Activated gamma-delta T cell treated with anti-CD3 and anti-CD28 coated beads, Interleukin-2, amount 50 U/mL, for 16 hours (primary cell): ENCODE data around the gene THSD4.
"Not testable (repeated sequence)": the region's sequence is repeated elsewhere in the genome, so short reads cannot be mapped to it uniquely, and the experiment has no call there.

Experiments
- DNase-seq: peaks from one replicate; pipeline ENCODE4 v3.0.0-alpha.2; 2020; ENCODE audit warnings: low read depth

Gene THSD4

DNA sequence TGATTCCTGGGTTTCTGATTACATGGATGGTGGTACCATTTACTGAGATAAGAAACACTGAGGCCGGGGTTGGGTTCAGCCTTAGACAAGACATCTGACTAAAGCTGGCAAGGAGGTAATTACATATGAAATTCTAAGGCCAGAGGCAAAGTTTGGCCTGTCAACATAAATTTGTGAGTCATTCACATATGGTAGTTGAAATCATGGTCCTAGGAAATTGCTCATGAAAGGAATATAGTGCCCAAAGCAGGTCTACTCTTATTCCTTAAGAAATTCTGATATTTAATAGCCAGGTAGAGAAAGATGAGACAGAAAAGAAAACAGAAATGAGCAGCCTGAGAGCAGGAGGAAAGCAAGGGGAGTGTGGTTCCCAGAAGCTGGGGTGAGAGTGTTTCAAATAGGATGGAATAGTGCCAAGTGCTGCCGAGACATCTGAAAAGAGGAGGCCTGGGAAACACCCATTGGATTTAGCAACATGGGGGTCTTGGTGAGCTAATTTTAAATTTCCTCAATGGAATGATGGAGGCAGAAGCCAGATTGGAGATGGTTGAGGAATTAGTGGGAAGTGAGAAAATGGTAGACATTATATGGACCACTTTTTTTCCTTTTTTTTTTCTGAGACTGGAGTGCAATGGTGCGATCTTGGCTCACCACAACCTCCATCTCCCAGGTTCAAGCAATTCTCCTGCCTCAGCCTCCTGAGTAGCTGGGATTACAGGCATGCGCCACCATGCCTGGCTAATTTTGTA lies 610.1 kb downstream of the THSD4 start:
- DNase-seq, result not testable (repeated sequence)

DNA sequence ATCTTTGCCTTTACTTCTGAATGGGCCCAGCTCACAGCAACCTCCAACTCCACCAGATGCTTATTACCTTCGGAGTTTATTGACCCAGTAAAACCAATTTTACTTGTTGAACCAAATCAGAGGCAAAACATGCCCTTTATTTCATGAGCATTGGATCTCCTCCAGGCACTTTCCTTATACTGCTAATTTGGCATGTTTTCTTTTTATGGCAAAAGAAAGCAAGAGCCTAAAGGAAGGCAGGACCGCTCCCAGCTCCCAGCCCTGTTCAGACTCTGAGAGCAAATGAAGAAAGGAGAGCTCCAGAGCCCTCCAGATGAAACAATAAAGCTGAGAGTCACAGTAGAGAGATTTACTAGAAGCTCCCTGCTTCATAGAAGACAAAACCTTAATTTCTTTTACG lies 613.6 kb downstream of the THSD4 start:
- DNase-seq, result no peak

DNA sequence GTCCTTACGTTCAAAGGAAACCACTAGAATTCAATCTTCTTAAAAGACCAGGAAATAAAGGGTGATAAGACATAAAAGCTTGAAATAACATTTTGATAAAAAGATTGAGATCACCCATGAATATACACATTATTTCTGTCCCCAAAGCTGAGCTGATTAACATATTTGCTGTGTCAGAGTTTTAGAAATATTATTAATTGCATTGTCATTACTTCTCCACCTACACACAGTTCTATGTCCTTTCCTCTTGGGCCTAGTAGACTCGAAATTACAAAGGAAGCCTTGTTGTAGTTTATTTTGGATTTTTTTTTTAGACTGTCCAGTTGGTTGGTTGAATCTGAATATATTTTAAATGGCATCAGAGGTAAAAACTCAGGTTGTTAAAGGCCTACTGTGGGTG lies 614.0 kb downstream of the THSD4 start:
- DNase-seq, result no peak

DNA sequence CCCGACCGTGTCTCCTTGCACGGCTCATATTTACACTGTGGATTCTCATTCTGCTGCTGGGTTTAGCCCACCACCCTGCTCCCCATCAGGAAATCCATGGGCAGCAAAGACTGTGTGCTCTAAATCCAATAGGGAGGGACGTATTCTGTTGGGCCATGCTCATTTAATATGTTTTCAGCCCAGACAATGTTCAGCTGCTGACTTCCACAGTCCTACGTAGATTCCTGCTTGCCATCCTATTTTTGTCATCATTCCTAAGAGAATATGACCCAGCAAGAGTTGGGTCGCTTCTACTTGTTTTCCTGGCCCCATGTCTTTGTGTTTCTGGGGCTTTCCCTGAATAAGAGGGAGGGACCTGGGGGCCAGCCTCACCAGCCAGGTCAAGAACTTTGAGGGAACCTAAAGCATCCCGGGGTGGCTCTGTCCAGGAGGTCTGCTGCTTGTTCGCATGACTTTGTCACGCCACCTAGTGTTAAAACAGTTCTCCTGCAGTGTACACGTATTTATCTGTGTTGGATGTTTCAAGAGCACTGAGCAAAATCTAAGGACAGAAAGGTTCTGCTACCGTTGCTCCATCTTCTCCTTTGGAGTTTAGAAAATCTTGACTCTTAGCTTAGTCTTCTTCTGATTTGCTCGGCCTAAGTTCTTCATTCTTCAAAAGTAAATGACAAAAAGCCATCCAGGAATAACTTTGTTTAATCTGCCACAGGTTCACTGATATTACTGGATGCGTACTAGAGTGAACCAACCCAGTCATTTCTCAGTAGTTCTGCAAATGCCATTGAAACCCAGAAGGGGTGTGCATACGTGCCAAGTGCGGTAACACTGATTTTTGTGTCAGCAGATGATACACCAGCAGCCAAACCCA lies 615.2 kb downstream of the THSD4 start:
- DNase-seq, result no peak

DNA sequence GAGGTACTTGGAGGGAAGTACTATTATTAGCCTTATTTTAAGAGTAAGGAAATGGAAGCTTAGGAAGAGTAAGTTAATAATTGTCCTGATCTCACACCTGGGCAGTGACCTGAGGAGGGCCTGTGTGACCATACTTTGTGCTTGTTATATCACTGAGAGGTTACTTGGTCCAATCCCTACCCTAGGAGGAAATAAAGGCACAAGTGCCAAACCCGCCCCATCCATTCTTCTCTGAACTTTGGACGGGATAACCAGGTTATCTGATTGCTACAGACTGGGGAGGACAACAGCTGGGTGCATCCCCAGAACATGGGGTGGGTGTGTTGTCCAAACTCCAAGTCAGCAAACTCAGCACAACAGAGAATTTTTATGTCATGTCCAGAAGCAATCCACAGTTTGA lies 617.4 kb downstream of the THSD4 start:
- no peak for DNase-seq

DNA sequence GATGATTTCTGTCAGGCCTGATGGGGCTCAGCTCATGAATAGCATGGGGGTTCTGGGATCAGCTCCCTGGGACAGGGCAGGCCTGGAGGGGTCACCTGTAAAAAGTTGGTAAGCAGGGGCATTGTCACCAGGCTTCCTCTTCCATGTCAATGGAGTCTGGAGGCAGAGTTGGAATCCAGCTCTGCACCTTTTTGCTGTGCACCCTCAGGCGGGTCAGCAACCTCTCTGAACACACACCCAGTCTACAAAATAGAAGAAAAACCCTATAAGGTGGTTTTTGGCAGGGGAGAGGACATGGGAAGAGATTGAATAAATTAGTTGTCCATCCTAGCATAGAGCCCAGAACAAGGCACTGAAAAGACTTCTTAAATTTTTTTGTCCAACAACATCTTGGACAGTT lies 617.9 kb downstream of the THSD4 start:
- no peak for DNase-seq

DNA sequence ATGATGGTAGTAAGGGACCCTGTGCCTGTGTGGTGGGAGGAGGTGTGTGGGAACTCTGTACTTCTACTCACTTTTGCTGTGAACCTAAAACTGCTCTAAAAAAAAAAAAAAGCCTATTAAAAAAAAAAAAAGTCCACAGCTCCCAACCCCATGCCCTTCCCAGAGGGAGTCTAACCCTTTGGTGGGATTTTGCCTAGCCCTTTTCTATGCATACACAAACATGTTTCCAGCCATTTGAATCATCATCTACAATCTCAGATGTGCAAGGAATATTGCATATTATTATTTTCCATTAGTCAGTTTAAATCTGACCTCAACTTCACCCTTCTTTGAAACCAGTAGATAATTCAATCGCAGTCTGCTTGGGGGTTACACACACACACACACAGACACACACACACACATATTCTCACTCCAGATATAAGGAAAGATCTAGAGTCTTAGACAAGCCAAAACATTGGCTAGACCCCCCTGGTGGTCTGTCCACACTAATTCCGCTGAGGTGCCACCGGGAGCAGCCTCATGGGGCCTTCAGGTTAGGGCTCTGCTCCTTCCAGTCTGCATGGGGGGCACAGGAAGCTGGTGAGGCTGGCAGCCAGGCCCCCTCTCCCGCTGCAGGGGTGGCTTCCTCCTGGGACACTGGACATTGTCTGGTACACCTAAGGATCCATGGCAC lies 619.6 kb downstream of the THSD4 start:
- DNase-seq, result no peak

DNA sequence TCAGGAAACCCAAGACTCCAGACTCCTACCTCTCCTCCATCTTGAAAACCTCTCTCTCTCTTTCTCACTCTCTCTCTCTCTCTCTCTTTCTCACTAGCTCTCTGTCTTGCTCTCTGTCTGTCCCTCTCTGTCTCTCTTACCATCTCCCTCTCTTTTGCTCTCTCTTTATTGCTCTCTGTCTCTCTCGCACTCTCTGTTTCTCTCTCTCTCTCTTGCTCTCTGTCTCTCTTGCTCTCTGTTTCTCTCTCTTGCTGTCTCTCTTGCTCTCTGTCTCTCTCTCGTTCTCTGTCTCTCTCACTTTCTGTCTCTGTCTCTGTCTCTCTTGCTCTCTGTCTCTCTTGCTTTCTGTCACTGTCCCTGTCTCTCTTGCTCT lies 620.1 kb downstream of the THSD4 start:
- no peak for DNase-seq

DNA sequence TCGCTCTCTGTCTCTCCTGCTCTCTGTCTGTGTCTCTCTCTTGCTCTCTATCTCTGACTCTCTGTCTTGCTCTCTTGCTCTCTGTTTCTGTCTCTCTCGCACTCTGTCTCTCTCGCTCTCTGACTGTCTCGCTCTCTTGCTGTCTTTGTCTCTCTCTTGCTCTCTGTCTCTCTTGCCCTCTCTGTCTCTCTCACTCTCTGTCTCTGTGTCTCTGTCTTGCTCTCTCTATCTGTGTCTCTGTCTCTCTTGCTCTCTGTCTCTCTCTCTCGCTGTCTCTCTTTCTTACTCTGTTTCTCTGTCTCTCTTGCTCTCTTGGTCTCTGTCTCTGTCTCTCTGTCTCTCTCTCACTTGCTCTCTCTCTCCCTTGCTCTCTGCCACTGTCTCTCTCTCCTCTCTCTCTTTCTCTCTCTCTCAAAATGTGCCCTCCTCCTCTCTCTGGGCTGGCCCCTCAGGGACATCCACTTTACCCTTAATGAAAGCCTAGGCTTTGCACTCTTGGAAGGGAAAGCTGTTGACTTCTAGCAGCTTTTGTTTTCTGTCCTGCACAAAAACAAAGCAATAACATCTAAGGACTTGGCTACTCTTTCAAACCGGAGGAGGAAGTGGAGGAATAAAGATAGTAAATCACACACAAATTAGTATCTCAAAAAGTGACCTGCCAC lies 621.1 kb downstream of the THSD4 start:
- DNase-seq, result no peak

DNA sequence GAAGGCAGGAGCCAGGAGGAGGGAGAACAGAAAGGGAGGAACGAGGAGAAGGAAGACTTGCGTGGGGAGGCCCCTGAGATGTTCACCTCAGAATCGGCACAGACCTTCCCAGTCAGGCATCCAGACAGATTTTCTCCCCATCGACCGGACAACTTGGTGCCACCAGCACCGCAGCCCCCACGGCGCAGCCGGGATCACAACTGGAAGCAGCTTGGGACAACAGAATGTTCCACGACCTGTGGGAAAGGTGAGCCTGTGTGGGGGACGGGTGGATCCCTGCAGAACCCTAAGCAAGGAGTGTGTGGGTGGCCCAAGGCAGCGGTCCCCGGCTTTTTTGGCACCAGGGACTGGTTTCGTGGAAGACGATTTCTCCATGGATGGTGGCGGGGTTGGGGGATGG lies 622.5 kb downstream of the THSD4 start:
- DNase-seq, result no peak

DNA sequence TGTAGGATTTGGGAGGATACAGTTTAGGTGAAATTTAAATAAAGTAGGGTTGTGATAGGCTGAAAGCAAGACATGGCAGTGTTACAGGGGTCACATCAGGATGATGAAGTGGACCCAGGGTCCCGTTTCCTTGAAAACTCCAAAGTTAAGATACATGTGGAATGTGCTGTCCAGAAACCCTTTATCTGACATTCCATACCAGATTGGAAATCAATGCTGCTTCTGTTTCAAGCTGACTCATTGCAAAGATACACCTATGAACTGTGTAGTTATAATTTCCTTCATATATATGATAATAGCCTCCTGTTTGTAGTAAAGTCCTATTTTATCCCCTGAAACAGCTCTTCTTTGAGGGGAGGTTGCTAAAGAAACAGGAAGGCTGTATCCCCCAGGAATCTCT lies 624.1 kb downstream of the THSD4 start:
- no peak for DNase-seq

DNA sequence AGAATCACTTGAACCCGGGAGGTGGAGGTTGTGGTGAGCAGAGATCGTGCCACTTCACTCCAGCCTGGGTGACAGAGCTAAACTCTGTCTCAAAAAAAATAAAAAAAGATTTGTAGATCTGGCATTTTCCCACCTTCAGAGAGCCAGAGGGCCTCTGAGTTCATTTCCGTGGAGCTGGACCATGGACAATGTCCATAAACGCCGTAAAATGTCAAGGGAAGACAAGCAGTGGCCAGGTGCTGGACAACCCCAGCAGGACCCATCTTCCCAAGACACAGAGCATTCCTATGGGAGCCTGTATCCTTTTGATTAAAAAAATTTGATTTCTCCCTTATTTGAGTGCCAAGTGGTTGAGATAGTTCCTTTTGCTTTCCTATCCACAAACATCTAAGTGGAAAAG lies 627.7 kb downstream of the THSD4 start:
- no peak for DNase-seq

DNA sequence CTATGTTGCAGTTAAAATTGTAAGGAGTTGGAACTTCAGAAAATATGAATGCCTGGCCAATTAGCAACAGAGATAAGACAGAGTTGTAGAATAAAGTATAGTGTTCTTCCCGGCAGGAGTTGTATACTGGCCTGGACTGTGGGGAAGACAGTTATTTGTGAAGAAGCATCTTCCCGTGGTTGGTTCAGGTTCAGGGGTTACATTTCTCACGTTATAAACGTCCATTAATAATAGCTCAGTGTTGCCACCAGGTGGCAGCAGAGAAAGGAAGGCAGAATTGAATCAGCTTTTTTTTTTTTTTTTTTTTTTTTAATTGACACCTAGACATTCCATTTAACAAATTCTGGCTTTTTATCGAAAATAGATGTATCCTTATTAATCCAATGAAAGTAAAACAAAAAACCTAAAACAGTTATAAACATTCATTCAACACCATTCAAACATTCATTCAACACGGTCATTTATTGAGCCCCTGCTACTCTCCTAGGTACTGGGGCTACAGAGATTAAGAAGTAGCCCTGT lies 628.7 kb downstream of the THSD4 start:
- DNase-seq, result peak; percentile 35

DNA sequence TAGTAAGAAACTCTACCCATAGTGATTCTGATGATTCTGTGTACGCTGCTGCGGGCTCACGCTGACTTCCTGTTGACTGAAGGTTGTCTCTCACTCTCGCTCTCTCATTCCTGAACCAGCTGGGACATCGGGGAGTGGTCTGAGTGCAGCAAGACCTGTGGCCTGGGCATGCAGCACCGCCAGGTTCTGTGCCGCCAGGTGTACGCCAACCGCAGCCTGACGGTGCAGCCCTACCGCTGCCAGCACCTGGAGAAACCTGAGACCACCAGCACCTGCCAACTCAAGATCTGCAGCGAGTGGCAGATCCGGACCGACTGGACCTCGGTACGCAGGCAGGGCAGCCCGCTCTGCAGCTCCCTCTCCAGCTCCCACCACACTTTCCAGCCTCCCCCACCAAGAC lies 631.4 kb downstream of the THSD4 start:
- no peak for DNase-seq

DNA sequence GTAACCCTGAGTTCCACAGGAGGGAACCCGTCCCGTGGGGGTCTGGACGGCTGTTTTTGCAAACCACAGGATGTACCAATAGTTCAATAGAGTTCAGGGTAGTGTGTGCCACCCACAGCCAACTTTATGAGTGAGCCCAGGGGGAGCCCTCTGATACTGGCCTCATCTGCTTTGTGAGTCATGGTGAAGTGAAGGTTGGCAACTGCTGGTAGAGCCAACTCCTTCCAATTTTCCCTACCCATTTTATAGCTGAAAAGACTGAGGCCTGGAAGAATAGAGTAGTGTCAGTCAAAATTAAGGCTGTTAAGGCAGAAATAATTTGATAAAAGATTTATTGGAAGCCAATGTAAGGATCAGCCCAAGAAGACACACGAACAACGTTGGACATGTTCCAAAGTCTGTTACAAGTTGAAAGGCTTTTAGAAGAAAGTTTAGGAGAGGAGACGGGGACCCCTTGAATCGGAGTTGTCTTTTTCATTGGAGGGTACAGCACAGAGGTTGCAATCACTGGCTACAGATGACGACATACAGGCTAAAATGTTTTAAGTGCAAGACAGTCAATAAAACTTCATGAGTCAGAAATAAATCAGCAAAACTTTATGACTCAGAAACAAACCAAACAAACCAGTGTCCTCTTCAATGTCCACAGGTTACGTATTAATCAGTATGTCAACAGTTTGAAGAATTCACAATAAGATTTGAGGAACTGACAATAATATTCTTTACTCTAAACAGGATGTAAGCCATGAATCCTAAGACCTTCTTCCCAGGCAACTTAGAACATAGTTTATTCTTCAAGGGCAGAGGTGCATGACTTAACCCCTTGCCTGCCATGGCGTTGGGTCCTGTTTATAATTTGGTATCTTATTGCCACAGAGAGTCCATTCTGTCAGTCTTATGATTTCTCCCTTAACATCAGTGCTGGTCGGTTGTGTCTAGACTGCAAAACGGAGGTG lies 632.1 kb downstream of the THSD4 start:
- DNase-seq, result no peak

DNA sequence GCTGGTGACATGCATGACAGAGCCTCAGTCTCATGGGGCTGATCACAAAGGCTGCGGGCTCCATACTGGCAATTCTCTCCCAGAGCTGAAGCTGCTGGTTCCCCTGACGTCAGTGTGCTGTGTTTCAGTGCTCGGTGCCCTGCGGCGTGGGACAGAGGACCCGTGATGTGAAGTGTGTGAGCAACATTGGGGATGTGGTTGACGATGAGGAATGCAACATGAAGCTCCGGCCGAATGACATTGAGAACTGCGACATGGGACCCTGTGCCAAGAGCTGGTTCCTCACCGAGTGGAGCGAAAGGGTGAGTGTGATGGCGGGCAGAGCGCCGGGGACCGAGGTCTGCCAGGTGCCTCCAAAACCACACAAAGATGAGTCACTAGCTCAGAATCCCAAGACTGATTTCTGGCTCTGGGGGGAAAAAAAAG lies 633.0 kb downstream of the THSD4 start:
- no peak for DNase-seq

DNA sequence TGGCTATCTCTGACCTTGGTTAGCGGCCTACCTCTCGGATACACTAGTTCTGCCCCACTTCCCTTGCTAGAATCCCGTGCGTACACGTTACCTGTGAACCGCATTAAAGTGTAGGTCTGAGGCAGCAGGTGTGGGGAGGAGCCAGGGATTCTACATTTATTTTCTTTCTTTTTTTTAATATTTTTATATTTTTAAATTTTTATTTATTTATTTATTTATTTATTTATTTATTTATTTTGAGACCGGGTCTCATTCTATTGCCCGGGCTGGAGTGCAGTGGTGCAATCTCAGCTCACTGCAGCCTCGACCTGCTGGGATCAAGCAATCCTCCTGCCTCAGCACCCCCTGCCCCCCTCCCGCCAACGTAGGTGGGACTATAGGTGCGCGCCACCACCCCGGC lies 634.2 kb downstream of the THSD4 start:
- DNase-seq, result no peak

DNA sequence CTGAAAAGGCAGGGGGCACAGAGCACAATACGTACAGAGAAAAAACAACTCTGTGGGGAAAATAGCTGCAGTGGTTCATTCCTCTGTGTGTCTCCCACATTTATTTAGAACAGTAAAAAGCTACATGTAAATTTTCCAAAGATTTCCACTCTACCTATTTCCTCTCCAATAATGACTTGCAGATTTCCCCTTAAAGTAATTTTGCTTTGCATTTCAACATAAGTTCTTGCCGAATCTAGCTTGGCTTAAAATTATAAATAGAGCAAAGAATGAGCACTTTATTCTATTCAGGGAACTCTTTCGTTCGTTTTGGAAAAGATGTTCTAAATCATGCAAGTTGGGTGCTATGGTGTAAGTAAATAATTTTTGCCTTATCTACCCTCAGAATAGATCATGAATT lies 636.9 kb downstream of the THSD4 start:
- DNase-seq, result no peak

DNA sequence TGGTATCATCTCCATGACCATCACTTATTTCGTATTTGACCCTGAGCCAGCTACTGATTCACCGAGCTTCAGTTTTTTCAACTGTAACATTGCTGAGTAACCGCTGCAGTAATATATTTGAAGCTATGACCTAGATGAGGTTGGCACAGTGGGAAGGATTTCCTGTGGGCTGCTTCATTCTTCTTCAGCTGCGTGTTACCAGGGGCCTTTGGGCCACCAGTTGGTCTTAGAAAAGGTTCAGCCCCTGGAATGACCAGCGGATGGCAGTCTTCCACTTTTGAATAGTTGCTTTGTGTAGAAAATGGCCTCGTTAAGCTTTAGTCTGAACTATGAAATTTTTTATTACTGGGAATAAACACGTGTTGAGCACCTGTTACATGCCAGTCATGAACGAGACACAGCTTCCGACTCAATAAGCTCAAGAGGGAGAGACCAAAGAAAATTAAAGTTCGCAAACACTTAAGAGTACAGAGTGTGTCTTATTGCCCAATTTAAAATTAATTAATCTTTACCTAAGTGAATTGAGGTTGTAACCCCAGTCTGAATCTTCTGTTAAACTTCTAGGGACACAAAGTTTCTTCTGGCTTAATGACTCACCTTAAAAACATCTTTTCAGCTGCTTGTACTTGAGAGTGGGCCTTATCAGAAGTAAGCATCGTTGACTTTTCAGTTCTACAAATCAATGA lies 637.5 kb downstream of the THSD4 start:
- no peak for DNase-seq

DNA sequence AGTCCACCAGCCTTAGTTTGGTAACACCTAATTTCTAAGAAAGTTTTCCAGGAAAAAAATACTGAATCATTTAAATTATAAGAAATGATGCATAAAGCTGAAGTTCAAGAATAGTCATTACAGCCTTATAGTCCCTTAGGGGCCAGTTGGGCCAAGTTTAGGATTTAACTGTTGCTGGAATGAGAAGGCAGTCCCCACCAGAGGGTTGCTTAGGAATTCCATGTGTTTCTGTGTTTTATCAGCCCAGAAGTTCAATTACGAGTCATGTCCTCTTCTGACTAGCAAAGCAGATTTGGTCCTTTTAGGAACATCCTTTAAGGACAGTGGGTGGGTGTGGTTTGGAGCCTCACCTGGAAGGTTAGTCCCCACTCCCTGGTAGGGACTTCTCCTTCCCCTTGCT lies 638.1 kb downstream of the THSD4 start:
- DNase-seq, result no peak
